ENCODE results near the gene CT47A7.
"Not testable (repeated sequence)": the region's sequence is repeated elsewhere in the genome, so short reads cannot be mapped to it uniquely, and the experiment has no call there.

Gene CT47A7

GRCh38 chrX:120956500-120956899 lies at the start of gene CT47A7:
Gene CT47A7 (minus strand): TSS chrX:120956600. CDS start chrX:120956345, 255 bp downstream.
- H3K4me3 ChIP-seq (ENCODE audit: low read length); DNase-seq (ENCODE audit: low read depth): not testable (repeated sequence)

GRCh38 chrX:121000589-121000988 lies 44.2 kb upstream of the CT47A7 start:
- TF ChIP-seq CTCF (conservative IDR thresholded peaks at IDR 0.05; ENCODE audit: low read length) = no peak; the same call in 1 of the 2 replicates
- H3K4me3 ChIP-seq (ENCODE audit: low read length) = no peak overlapping the region
- no peak for DNase-seq (ENCODE audit: low read depth)

- DNase-seq (ENCODE audit: low read depth) = no peak
- H3K4me3 ChIP-seq (ENCODE audit: low read length) = no peak overlapping the region
- TF ChIP-seq CTCF (conservative IDR thresholded peaks at IDR 0.05; ENCODE audit: low read length) = no peak
Observed at GRCh38 chrX:120999413-120999812, 43.0 kb upstream of the CT47A7 start.

- H3K4me3 ChIP-seq (ENCODE audit: low read length); DNase-seq (ENCODE audit: low read depth): not testable (repeated sequence)
Observed at GRCh38 chrX:120985660-120986059, 29.3 kb upstream of the CT47A7 start, which contains the start of gene CT47A1. Gene CT47A1 (minus strand): TSS chrX:120985760. CDS start chrX:120985529, 231 bp downstream.
